ENCODE data around the gene AGAP9. TPM values are rescaled to one million over a fixed set of nuclear protein-coding genes. Genes with fewer than 3 reads are reported as not detected.
"Not testable (repeated sequence)": the region's sequence is repeated elsewhere in the genome, so short reads cannot be mapped to it uniquely, and the experiment has no call there.

The AGAP9 gene
- total and polyA plus RNA-seq, 2 of the 8 experiments (the other 6 are each of a cell fraction or from before 2014, with no cell fraction given) = 7.2 to 9.3 TPM

GRCh38 chr10:47489630-47490029, 33.8 kb downstream of the AGAP9 start:
- H3K23ac ChIP-seq (ENCODE audit: insufficient read length); POLR2A ChIA-PET (ENCODE audit: partially characterized antibody); H3K14ac ChIP-seq (ENCODE audit: insufficient read length); H2BK120ac ChIP-seq (replicated peaks; ENCODE audit: low read depth, low read length); H3K79me2 ChIP-seq (ENCODE audit: control insufficient read depth in 1 of 2, insufficient read depth in 2 of 2, low read length in 2 of 2); H2AFZ ChIP-seq (ENCODE audit: low read length); DNase-seq (ENCODE audit: low read depth in 1 of 2, low spot score in 2 of 2); H3K4me1 ChIP-seq (replicated peaks in 1 of 4; ENCODE audit: control insufficient read depth in 3 of 4, insufficient read depth in 4 of 4, low read length in 3 of 4); H3K56ac ChIP-seq (replicated peaks; ENCODE audit: insufficient read length, low read depth, low read length); H2BK5ac ChIP-seq (ENCODE audit: low read depth, low read length); H3K4ac ChIP-seq (replicated peaks; ENCODE audit: insufficient read length, low read depth, low read length); H3K9ac ChIP-seq (replicated peaks in 1 of 4; ENCODE audit: extremely low read depth in 1 of 4, low read depth in 3 of 4, low read length in 3 of 4); H3K4me3 ChIP-seq (ENCODE audit: extremely low read depth in 1 of 4, insufficient read depth in 2 of 4, low read depth in 3 of 4, low read length in 4 of 4); H4K5ac ChIP-seq (ENCODE audit: insufficient read length, low read depth, low read length); H2BK12ac ChIP-seq (ENCODE audit: low read depth, low read length); H4K8ac ChIP-seq (ENCODE audit: extremely low read depth, insufficient read depth, low read length); H3K9me3 ChIP-seq (ENCODE audit: insufficient read depth in 2 of 2, low read depth in 1 of 2, low read length in 1 of 2); H3K27me3 ChIP-seq (replicated peaks in 1 of 4; ENCODE audit: control insufficient read depth in 3 of 4, extremely low read depth in 1 of 4, insufficient read depth in 3 of 4, low read length in 3 of 4); H3K79me1 ChIP-seq (ENCODE audit: low read depth, low read length); H3K4me2 ChIP-seq (ENCODE audit: insufficient read depth in 1 of 2, low read depth in 2 of 2, low read length in 2 of 2); H3K36me3 ChIP-seq (ENCODE audit: control insufficient read depth in 2 of 4, insufficient read depth in 4 of 4, low read length in 3 of 4); H4K20me1 ChIP-seq (replicated peaks in 1 of 2; ENCODE audit: control insufficient read depth in 1 of 2, insufficient read depth in 2 of 2, low read length in 2 of 2); H3K23me2 ChIP-seq (ENCODE audit: low read depth, low read length); H4K91ac ChIP-seq (replicated peaks; ENCODE audit: insufficient read length, low read length); H2AK5ac ChIP-seq (ENCODE audit: low read depth, low read length); FAIRE-seq; H2BK20ac ChIP-seq (ENCODE audit: low read length); CTCF ChIA-PET (ENCODE audit: partially characterized antibody); H3K27ac ChIP-seq (ENCODE audit: low read depth, low read length); H3K18ac ChIP-seq (ENCODE audit: extremely low read depth, low read length); H2BK15ac ChIP-seq (ENCODE audit: low read length): not testable (repeated sequence)
- WGBS, 2 experiments (ENCODE audit: extremely low coverage in 1 of 2, insufficient coverage in 1 of 2, insufficient read length in 1 of 2, insufficient replicate concordance in 2 of 2, low coverage in 1 of 2, low lambda C conversion rate in 2 of 2, missing lambda C conversion rate in 1 of 2) = 93% methylated on average over 2 of the region's 7 CpGs; no CpG with 5 or more reads in 1 of the 2 experiments

- H3K9ac ChIP-seq (replicated peaks in 1 of 4; ENCODE audit: extremely low read depth in 1 of 4, low read depth in 3 of 4, low read length in 3 of 4); H3K4me3 ChIP-seq (ENCODE audit: extremely low read depth in 1 of 4, insufficient read depth in 2 of 4, low read depth in 3 of 4, low read length in 4 of 4); H2BK12ac ChIP-seq (ENCODE audit: low read depth, low read length); H4K91ac ChIP-seq (replicated peaks; ENCODE audit: insufficient read length, low read length); H3K79me1 ChIP-seq (ENCODE audit: low read depth, low read length); H2BK15ac ChIP-seq (ENCODE audit: low read length); H3K4ac ChIP-seq (replicated peaks; ENCODE audit: insufficient read length, low read depth, low read length); H3K23me2 ChIP-seq (ENCODE audit: low read depth, low read length); H3K4me2 ChIP-seq (ENCODE audit: insufficient read depth in 1 of 2, low read depth in 2 of 2, low read length in 2 of 2); H3K14ac ChIP-seq (ENCODE audit: insufficient read length); H2AFZ ChIP-seq (ENCODE audit: low read length); H2BK5ac ChIP-seq (ENCODE audit: low read depth, low read length); H2BK120ac ChIP-seq (replicated peaks; ENCODE audit: low read depth, low read length); H4K5ac ChIP-seq (ENCODE audit: insufficient read length, low read depth, low read length); H3K9me3 ChIP-seq (ENCODE audit: insufficient read depth in 2 of 2, low read depth in 1 of 2, low read length in 1 of 2); H3K23ac ChIP-seq (ENCODE audit: insufficient read length); H2BK20ac ChIP-seq (ENCODE audit: low read length); H4K20me1 ChIP-seq (replicated peaks in 1 of 2; ENCODE audit: control insufficient read depth in 1 of 2, insufficient read depth in 2 of 2, low read length in 2 of 2); H2AK5ac ChIP-seq (ENCODE audit: low read depth, low read length); POLR2A ChIA-PET (ENCODE audit: partially characterized antibody); H4K8ac ChIP-seq (ENCODE audit: extremely low read depth, insufficient read depth, low read length); DNase-seq (ENCODE audit: low read depth in 1 of 2, low spot score in 2 of 2); H3K27me3 ChIP-seq (replicated peaks in 1 of 4; ENCODE audit: control insufficient read depth in 3 of 4, extremely low read depth in 1 of 4, insufficient read depth in 3 of 4, low read length in 3 of 4); H3K56ac ChIP-seq (replicated peaks; ENCODE audit: insufficient read length, low read depth, low read length); H3K4me1 ChIP-seq (replicated peaks in 1 of 4; ENCODE audit: control insufficient read depth in 3 of 4, insufficient read depth in 4 of 4, low read length in 3 of 4); H3K79me2 ChIP-seq (ENCODE audit: control insufficient read depth in 1 of 2, insufficient read depth in 2 of 2, low read length in 2 of 2); H3K36me3 ChIP-seq (ENCODE audit: control insufficient read depth in 2 of 4, insufficient read depth in 4 of 4, low read length in 3 of 4); H3K27ac ChIP-seq (ENCODE audit: low read depth, low read length); CTCF ChIA-PET (ENCODE audit: partially characterized antibody); H3K18ac ChIP-seq (ENCODE audit: extremely low read depth, low read length); FAIRE-seq: not testable (repeated sequence)
- 80% methylated on average over 1 of the region's 4 CpGs; no CpG with 5 or more reads in 1 of the 2 experiments for WGBS, 2 experiments (ENCODE audit: extremely low coverage in 1 of 2, insufficient coverage in 1 of 2, insufficient read length in 1 of 2, insufficient replicate concordance in 2 of 2, low coverage in 1 of 2, low lambda C conversion rate in 2 of 2, missing lambda C conversion rate in 1 of 2)
Observed at GRCh38 chr10:47485943-47486342, 37.5 kb downstream of the AGAP9 start.
